H9 (cell line): ENCODE results near the gene C10orf105. TPM values are rescaled to one million over a fixed set of nuclear protein-coding genes. Genes with fewer than 3 reads are reported as not detected.
A peak's percentile ranks its signal among the peaks of the same experiment; 100 is the strongest.

Experiments
- DNase-seq: peaks from one replicate; pipeline ENCODE4 v3.0.0-alpha.2; 2017
- H2AFZ ChIP-seq: one replicate; pipeline ENCODE4 v1.6.1; 2013; ENCODE audit warnings: mild to moderate bottlenecking, low read length, control low read depth, moderate library complexity
- H2AK5ac ChIP-seq: 2 replicates; pipeline ENCODE4 v1.6.1; 2013; ENCODE audit warnings: low read length, control low read depth, mixed read lengths; ENCODE audit not compliant: insufficient read length
- H2BK120ac ChIP-seq: one replicate; pipeline ENCODE4 v1.6.1; 2013; ENCODE audit warnings: low read depth, mild to moderate bottlenecking, low read length, control low read depth, inconsistent platforms; ENCODE audit not compliant: poor library complexity, severe bottlenecking
- H2BK12ac ChIP-seq: 2 replicates; pipeline ENCODE4 v1.6.1; 2013; ENCODE audit warnings: low read length, control low read depth, mixed read lengths, low read depth; ENCODE audit not compliant: insufficient read length
- H2BK15ac ChIP-seq: 2 replicates; pipeline ENCODE4 v1.6.1; 2013; ENCODE audit warnings: low read depth, low read length, control low read depth
- H2BK20ac ChIP-seq: one replicate; pipeline ENCODE4 v1.6.1; 2013; ENCODE audit warnings: low read depth, mild to moderate bottlenecking, low read length, control low read depth, inconsistent platforms; ENCODE audit not compliant: poor library complexity, severe bottlenecking
- H2BK5ac ChIP-seq: 2 replicates; pipeline ENCODE4 v1.6.1; 2013; ENCODE audit warnings: low read length, control low read depth, mixed read lengths; ENCODE audit not compliant: insufficient read length
- H3K14ac ChIP-seq: 2 replicates; pipeline ENCODE4 v1.6.1; 2013; ENCODE audit warnings: low read length, control low read depth; ENCODE audit not compliant: insufficient read depth
- H3K18ac ChIP-seq: 2 replicates; pipeline ENCODE4 v1.6.1; 2013; ENCODE audit warnings: low read depth, mild to moderate bottlenecking, mixed read lengths, low read length, control low read depth; ENCODE audit not compliant: insufficient read length
- H3K23ac ChIP-seq: 2 replicates; pipeline ENCODE4 v1.6.1; 2013; ENCODE audit warnings: low read length, control low read depth, mixed read lengths, low read depth; ENCODE audit not compliant: insufficient read length
- H3K23me2 ChIP-seq: 2 replicates; pipeline ENCODE4 v1.6.1; 2013; ENCODE audit warnings: low read depth, mild to moderate bottlenecking, mixed read lengths, low read length, control low read depth; ENCODE audit not compliant: insufficient read length, poor library complexity, severe bottlenecking
- H3K27ac ChIP-seq: 2 replicates; pipeline ENCODE4 v1.5.1; 2013; ENCODE audit warnings: low read length, control low read depth, mixed read lengths, low read depth; ENCODE audit not compliant: insufficient read length
- H3K27me3 ChIP-seq: 2 replicates; pipeline ENCODE4 v1.6.1; 2013; ENCODE audit warnings: low read length, control low read depth, inconsistent platforms; ENCODE audit not compliant: insufficient read depth
- H3K4ac ChIP-seq: 2 replicates; pipeline ENCODE4 v1.6.1; 2013; ENCODE audit warnings: low read depth, mild to moderate bottlenecking, control low read depth, inconsistent platforms, low read length, moderate library complexity
- H3K4me1 ChIP-seq: 2 replicates; pipeline ENCODE4 v1.6.1; 2013; ENCODE audit warnings: low read length, control low read depth, inconsistent platforms; ENCODE audit not compliant: insufficient read depth
- H3K4me2 ChIP-seq: 2 replicates; pipeline ENCODE4 v1.6.1; 2013; ENCODE audit warnings: low read length, control low read depth, mixed read lengths; ENCODE audit not compliant: insufficient read length, insufficient read depth
- H3K56ac ChIP-seq: 2 replicates; pipeline ENCODE4 v1.6.1; 2013; ENCODE audit warnings: low read depth, mild to moderate bottlenecking, mixed read lengths, low read length, control low read depth; ENCODE audit not compliant: insufficient read length
- H3K79me1 ChIP-seq: 2 replicates; pipeline ENCODE4 v1.6.1; 2013; ENCODE audit warnings: low read depth, mild to moderate bottlenecking, moderate library complexity, low read length, control low read depth, inconsistent platforms; ENCODE audit not compliant: insufficient read depth, poor library complexity, severe bottlenecking
- H3K79me2 ChIP-seq: 2 replicates; pipeline ENCODE4 v1.6.1; 2013; ENCODE audit warnings: low read length, control low read depth, inconsistent platforms; ENCODE audit not compliant: insufficient read depth
- H3K9ac ChIP-seq: 2 replicates; pipeline ENCODE4 v1.6.1; 2013; ENCODE audit warnings: low read length, control low read depth, mixed read lengths; ENCODE audit not compliant: insufficient read length; ENCODE audit errors: extremely low read depth
- H3K9me3 ChIP-seq: one replicate; pipeline ENCODE4 v1.6.1; 2013; ENCODE audit warnings: low read depth, low read length, inconsistent platforms; ENCODE audit not compliant: control insufficient read depth
- H3T11ph ChIP-seq: one replicate; pipeline ENCODE4 v1.6.1; 2013; ENCODE audit warnings: mild to moderate bottlenecking, low read length, control low read depth, inconsistent platforms
- H4K20me1 ChIP-seq: one replicate; pipeline ENCODE4 v1.6.1; 2013; ENCODE audit not compliant: control insufficient read depth, insufficient read length, insufficient read depth
- H4K5ac ChIP-seq: 2 replicates; pipeline ENCODE4 v1.6.1; 2013; ENCODE audit warnings: low read depth, mild to moderate bottlenecking, mixed read lengths, low read length, control low read depth; ENCODE audit not compliant: insufficient read length
- H4K8ac ChIP-seq: replicated peaks from 2 replicates; pipeline ENCODE4 v1.6.1; 2013; ENCODE audit warnings: low read length, control low read depth, mixed read lengths, low read depth; ENCODE audit not compliant: insufficient read length
- H4K91ac ChIP-seq: 2 replicates; pipeline ENCODE4 v1.6.1; 2013; ENCODE audit warnings: low read depth, mild to moderate bottlenecking, moderate library complexity, mixed read lengths, low read length, control low read depth; ENCODE audit not compliant: insufficient read length
- H3K27ac Mint-ChIP-seq, 3 experiments: 2 replicates in 2 of 3; 3 replicates in 1 of 3; pipeline ENCODE4 v1.8.0; 2020 to 2021; ENCODE audit warnings: mixed read lengths in 3 of 3, mild to moderate bottlenecking in 1 of 3, moderate library complexity in 1 of 3
- H3K27me3 Mint-ChIP-seq: 2 replicates; pipeline ENCODE4 v1.8.0; 2021; ENCODE audit warnings: low read depth, mild to moderate bottlenecking, moderate library complexity, mixed read lengths
- H3K36me3 Mint-ChIP-seq, 3 experiments: 2 replicates in 2 of 3; 3 replicates in 1 of 3; pipeline ENCODE4 v1.8.0; 2020 to 2021; ENCODE audit warnings: low read depth in 3 of 3, mixed read lengths in 3 of 3; ENCODE audit not compliant: insufficient read depth in 1 of 3
- H3K4me1 Mint-ChIP-seq, 2 experiments: 2 replicates each; pipeline ENCODE4 v1.8.0; 2020; ENCODE audit warnings: mixed read lengths in 2 of 2
- H3K4me3 Mint-ChIP-seq, 2 experiments: 2 replicates in 1 of 2; 3 replicates in 1 of 2; pipeline ENCODE4 v1.8.0; 2020 to 2021; ENCODE audit warnings: mild to moderate bottlenecking in 2 of 2, mixed read lengths in 2 of 2, moderate library complexity in 1 of 2
- H3K9me3 Mint-ChIP-seq, 2 experiments: 2 replicates in 1 of 2; 3 replicates in 1 of 2; pipeline ENCODE4 v1.8.0; 2020; ENCODE audit warnings: mild to moderate bottlenecking in 2 of 2, mixed read lengths in 2 of 2, moderate library complexity in 1 of 2
- CTCF ChIP-seq: fragments of 200-600 bp; sonication (generic); conservative IDR thresholded peaks from 3 replicates; pipeline ENCODE4 v1.8.0; 2021; ENCODE audit warnings: antibody characterized with exemption, mild to moderate bottlenecking
- WGBS: extraction: QIAGEN DNeasy Blood & Tissue Kit; methylation state at CpG from one replicate; pipeline ENCODE4 v1.1.7; 2013; ENCODE audit warnings: missing lambda C conversion rate, low lambda C conversion rate, mixed read lengths; ENCODE audit not compliant: insufficient read length; ENCODE audit errors: extremely low coverage; 5-methylcytosine and 5-hydroxymethylcytosine counted together
- total RNA-seq: library from RNA; stranded (reverse); gene quantifications from 2 replicates; pipeline ENCODE4 v1.2.1, GENCODE V29; 2021

The C10orf105 gene
- total RNA-seq, 1 experiment from 2014 or later, result 0.26 TPM

GRCh38 chr10:71714031-71714410 is 5.6 kb downstream of the C10orf105 start:
- H3K36me3 Mint-ChIP-seq, result no peaks in the 10 kb centered on the region; a peak in 1 of 7 replicates

More at GRCh38 chr10:71714031-71714410, 5.6 kb downstream of the C10orf105 start:
- Histone ChIP-seq H2BK5ac (no peak overlapping the region), H2BK120ac (no peak overlapping the region), H2AK5ac (no peak overlapping the region), H3T11ph (no peak overlapping the region), H2BK15ac (no peak overlapping the region), H3K9ac (no peak overlapping the region), H3K23me2 (no peaks in the 10 kb centered on the region), H4K20me1 (no peaks in the 10 kb centered on the region), H3K18ac (no peak overlapping the region), H2BK20ac (no peak overlapping the region), H2BK12ac (no peak overlapping the region), H4K5ac (no peak overlapping the region), H3K27ac (no peak overlapping the region), H3K9me3 (no peaks in the 10 kb centered on the region), H3K79me2 (no peaks in the 10 kb centered on the region), H3K27me3 (no peaks in the 10 kb centered on the region), H3K79me1 (no peaks in the 10 kb centered on the region), H3K56ac (no peak overlapping the region), H4K8ac (no peak overlapping the region), H3K4me2 (no peak overlapping the region), H3K4me1 (no peaks in the 10 kb centered on the region), H3K14ac (no peak overlapping the region), H2AFZ (no peak overlapping the region), H3K4ac (no peak overlapping the region), H3K23ac (no peak overlapping the region), H4K91ac (no peak overlapping the region)
- no peak for DNase-seq
- WGBS, result no CpG with 5 or more reads among the region's 4 CpGs
- no peak for TF ChIP-seq CTCF
- H3K27ac Mint-ChIP-seq, result peak overlapping the region in 1 of 3 experiments; percentile 62; a peak in 1 of 7 replicates
- no peaks in the 10 kb centered on the region for H3K9me3 Mint-ChIP-seq
- H3K4me1 Mint-ChIP-seq, result peaks cover 6 to 18% of the 10 kb centered on the region in 2 experiments
- no peak overlapping the region for H3K4me3 Mint-ChIP-seq
- H3K27me3 Mint-ChIP-seq, result peaks cover 4% of the 10 kb centered on the region
